Psoas muscle (tissue), 8 donors: ENCODE results near the gene ITGA7. TPM values are rescaled to one million over a fixed set of nuclear protein-coding genes. Genes with fewer than 3 reads are reported as not detected.

ENCODE experiments used
- ATAC-seq, 4 donors: fragments of 200-7000 bp; cut with Tn5 transposase; one replicate each; pipeline ENCODE4 v1.9.1; 2020; ENCODE audit warnings: moderate library complexity in 3 of 4, mild to moderate bottlenecking in 2 of 4
- DNase-seq, 2 donors: peaks; one replicate each; pipeline ENCODE4 v3.0.0-alpha.2; 2020
- H3K27ac ChIP-seq: fragments of 200-600 bp; one replicate; pipeline ENCODE4 v1.8.0; 2022
- H3K27me3 ChIP-seq, 3 donors: fragments of 200-600 bp in 1 of 3; one replicate each; pipeline versions ENCODE4 v1.6.1 to v1.8.0; 2013 to 2022; ENCODE audit warnings: low read length in 2 of 3, mild to moderate bottlenecking in 2 of 3, moderate library complexity in 1 of 3; ENCODE audit not compliant: insufficient read depth in 3 of 3
- H3K36me3 ChIP-seq, 2 donors: fragments of 200-600 bp in 1 of 2; one replicate each; pipeline versions ENCODE4 v1.6.1 to v1.8.0; 2013 to 2022; ENCODE audit warnings: low read depth in 1 of 2, mild to moderate bottlenecking in 1 of 2, moderate library complexity in 1 of 2; ENCODE audit not compliant: insufficient read depth in 1 of 2
- H3K4me1 ChIP-seq: fragments of 200-600 bp; one replicate; pipeline ENCODE4 v1.8.0; 2022
- H3K4me3 ChIP-seq: fragments of 200-600 bp; one replicate; pipeline ENCODE4 v1.8.0; 2022; ENCODE audit warnings: mild to moderate bottlenecking
- H3K9me3 ChIP-seq: fragments of 200-600 bp; one replicate; pipeline ENCODE4 v1.8.0; 2022
- WGBS, 3 donors: extraction: QIAGEN DNeasy Blood & Tissue Kit; methylation state at CpG; one replicate each; pipeline versions ENCODE4 v1.1.6 to v1.1.7; 2013; 5-methylcytosine and 5-hydroxymethylcytosine counted together
- intact Hi-C, 2 donors: fragments of 100-400 bp; cut with DNase I; formaldehyde crosslinking; loops; one replicate each; pipeline versions ENCODE4 v1.11.0 to v1.14.2; 2022
- polyA plus RNA-seq, 3 donors: library from polyadenylated mRNA; stranded (reverse); fragments of 200-250 nt; gene quantifications; one replicate each; pipeline ENCODE4 v1.2.3, GENCODE V29; 2013
- total RNA-seq, 4 donors: library from RNA; stranded (reverse); fragmentation: NEBNext Ultra II Directional in 2 of 4; extraction: Animal tissue kit (Norgen Biotek cat#: 25700) in 2 of 4; gene quantifications; one replicate each; pipeline versions ENCODE4 v1.2.1 to v1.2.4, GENCODE V29; 2021 to 2023
- TF ChIP-seq, protein P1 (sequence below): fragments of 200-600 bp; IDR thresholded peaks from one replicate; pipeline ENCODE4 v1.8.0; 2022; ENCODE audit warnings: antibody characterized with exemption
- donor health status: healthy with polysubstance abuse.
- donor health status: DM: no; HTN: no; CAD: no; lungs with moderate emphysema.
- donor health status: Bipolar disorder and iron deficiency.
- donor health status: healthy.
- donor health status: DM: yes; HTN: yes; CAD: no.
- donor health status: DM: no; HTN: no; CAD: no.
- donor health status: DM: no; HTN: no; CAD: no.
- donor health status: DM: yes; HTN: yes; CAD: no.

Gene ITGA7
- total and polyA plus RNA-seq, 7 donors: 51.8 to 433 (median 297) TPM

DNA sequence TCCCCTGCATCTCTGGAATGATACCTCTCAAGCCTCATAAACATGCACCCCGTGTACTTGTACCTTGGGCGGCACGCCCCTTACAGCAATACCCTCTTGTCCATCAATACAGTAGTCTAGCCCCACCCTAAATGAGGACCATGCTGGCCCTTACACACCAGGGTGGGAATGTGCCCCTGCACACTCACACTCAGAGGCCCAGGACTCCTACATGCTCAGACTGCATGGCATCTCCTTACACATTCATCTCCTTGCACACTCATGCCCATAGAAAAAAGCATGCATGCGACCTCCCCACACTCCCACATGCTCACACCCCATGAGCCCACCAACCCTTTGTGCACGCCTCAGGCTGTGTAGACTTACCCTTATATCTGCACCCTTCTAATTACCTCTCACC, 22.0 kb downstream of the ITGA7 start:
- TF ChIP-seq, protein P1, sequence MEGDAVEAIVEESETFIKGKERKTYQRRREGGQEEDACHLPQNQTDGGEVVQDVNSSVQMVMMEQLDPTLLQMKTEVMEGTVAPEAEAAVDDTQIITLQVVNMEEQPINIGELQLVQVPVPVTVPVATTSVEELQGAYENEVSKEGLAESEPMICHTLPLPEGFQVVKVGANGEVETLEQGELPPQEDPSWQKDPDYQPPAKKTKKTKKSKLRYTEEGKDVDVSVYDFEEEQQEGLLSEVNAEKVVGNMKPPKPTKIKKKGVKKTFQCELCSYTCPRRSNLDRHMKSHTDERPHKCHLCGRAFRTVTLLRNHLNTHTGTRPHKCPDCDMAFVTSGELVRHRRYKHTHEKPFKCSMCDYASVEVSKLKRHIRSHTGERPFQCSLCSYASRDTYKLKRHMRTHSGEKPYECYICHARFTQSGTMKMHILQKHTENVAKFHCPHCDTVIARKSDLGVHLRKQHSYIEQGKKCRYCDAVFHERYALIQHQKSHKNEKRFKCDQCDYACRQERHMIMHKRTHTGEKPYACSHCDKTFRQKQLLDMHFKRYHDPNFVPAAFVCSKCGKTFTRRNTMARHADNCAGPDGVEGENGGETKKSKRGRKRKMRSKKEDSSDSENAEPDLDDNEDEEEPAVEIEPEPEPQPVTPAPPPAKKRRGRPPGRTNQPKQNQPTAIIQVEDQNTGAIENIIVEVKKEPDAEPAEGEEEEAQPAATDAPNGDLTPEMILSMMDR: no peak
- Histone ChIP-seq H3K4me1 (peaks cover 13% of the 10 kb centered on the region), H3K27me3 (no peaks in the 10 kb centered on the region), H3K36me3 (peaks cover 0 to 54% of the 10 kb centered on the region in 2 donors), H3K4me3 (no peak overlapping the region), H3K9me3 (no peaks in the 10 kb centered on the region), H3K27ac (no peak overlapping the region)
- DNase-seq (no peak), ATAC-seq (no peak)
- WGBS, 3 donors: 86 to 88% (median 87%) methylated on average over 5 of the region's 5 CpGs
- intact Hi-C loops: loop anchor here in 1 of 2 donors (2.0 kb wide), 1 partner anchor 15 kb away; no protein-coding TSS in a partner anchor

DNA sequence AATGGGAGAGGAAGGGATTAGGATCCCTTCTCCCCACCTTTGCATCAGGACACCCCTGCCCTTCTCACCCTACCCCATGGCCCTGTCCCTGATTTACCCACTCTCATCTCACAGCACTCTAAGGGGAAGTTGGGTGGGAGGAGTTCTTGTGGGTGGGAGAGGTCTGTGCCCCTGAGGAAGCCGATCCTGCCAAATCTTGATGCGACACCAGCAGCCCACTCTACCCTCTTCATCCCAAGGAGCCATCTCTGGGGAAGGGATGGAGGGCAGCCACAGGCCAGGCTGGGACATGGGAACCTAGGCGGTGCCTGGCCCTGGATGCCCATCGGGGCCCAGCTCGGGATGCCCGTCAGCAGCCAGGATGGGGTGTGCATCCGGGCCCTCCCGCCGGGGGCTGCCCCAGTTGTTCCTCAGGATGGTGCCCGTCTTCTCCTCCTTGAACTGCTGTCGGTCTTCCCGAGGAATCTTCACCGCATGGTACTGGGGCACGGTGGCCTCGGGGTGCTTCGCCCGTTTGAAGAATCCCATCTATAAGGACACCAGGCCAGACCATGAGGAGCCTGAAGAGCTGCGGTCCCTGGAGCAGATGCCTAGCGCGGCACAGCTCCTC, 22.8 kb downstream of the ITGA7 start:
- TF ChIP-seq, protein P1: no peak
- Histone ChIP-seq H3K27ac (peak overlapping the region; percentile 18), H3K9me3 (no peaks in the 10 kb centered on the region), H3K4me3 (no peak overlapping the region), H3K36me3 (peaks cover 0 to 54% of the 10 kb centered on the region in 2 donors), H3K27me3 (no peaks in the 10 kb centered on the region), H3K4me1 (peaks cover 13% of the 10 kb centered on the region)
- ATAC-seq: no peak
- 81 to 87% (median 87%) methylated on average over 20 of the region's 20 CpGs for WGBS, 3 donors
- intact Hi-C loops: loop anchor here (2.0 to 5.0 kb wide), 2 partner anchors 16 to 32 kb away; partner anchors contain the start of gene BLOC1S1 (in 1 of the 2)
- no peak for DNase-seq

DNA sequence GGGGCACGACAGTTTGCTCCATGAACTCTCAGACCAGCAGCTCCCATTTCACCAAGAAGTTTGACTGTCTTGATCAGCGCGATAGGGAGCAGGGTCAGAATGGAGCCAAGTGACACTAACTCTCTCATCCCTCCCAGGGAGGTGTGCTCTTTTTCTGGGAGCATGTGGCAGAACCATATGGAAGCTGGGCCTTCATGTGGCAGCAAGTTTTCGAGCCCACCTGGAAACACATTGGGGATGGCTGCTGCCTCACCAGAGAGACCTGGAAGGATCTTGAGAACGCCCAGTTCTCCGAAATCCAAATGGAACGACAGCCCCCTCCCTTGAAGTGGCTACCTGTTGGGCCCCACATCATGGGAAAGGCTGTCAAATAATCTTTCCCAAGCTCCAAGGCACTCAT, 24.0 kb downstream of the ITGA7 start:
- DNase-seq: no peak
- WGBS, 3 donors: 72 to 85% (median 73%) methylated on average over 7 of the region's 7 CpGs
- H3K4me3 ChIP-seq: peak overlapping the region; percentile 58
- no peak for ATAC-seq
- intact Hi-C loops: loop anchor here (2.0 to 5.0 kb wide), 2 partner anchors 17 to 34 kb away; partner anchors contain the start of gene BLOC1S1 (in 1 of the 2)
- H3K27me3 ChIP-seq: no peaks in the 10 kb centered on the region
- peak overlapping the region; percentile 25 for H3K27ac ChIP-seq
- no peaks in the 10 kb centered on the region for H3K9me3 ChIP-seq
- H3K4me1 ChIP-seq: peaks cover 13% of the 10 kb centered on the region
- TF ChIP-seq, protein P1: no peak
- H3K36me3 ChIP-seq: peaks cover 0 to 44% of the 10 kb centered on the region in 2 donors

DNA sequence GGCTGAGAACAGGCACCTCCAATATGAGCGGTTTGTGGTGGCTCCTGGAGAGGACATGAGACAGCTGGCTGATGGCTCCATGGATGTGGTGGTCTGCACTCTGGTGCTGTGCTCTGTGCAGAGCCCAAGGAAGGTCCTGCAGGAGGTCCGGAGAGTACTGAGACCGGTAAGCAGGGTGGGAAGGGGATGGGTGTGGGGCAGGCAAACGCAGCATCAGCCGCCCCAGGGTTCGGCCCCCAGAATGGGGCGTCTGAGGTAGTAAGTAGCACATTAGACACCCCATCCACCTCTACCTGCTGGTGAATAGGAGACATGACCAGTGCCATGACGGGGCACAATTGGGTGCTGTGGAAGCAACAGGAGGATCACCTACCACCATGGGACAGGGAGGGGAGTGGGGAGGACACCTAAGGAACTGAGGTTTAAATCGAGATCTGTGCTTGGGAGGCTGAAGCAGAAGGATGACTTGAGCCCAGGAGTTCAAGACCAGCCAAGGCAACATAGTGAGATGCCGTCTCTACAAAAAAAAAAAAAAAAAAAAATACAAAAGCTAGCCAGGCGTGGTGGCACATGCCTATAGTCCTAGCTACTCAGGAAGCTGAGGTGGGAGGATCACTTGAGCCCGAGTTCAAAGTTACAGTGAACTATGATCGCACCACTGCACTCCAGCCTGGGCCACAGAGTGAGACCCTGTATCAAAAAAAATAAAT, 25.5 kb downstream of the ITGA7 start:
- TF ChIP-seq, protein P1: no peak
- WGBS, 3 donors: 68 to 85% (median 73%) methylated on average over 13 of the region's 13 CpGs
- H3K4me3 ChIP-seq: peak overlapping the region; percentile 58
- peaks cover 13% of the 10 kb centered on the region for H3K4me1 ChIP-seq
- no peaks in the 10 kb centered on the region for H3K27me3 ChIP-seq
- H3K36me3 ChIP-seq: peaks cover 0 to 30% of the 10 kb centered on the region in 2 donors
- intact Hi-C loops: loop anchor here in 1 of 2 donors (5.0 kb wide), 1 partner anchor 35 kb away; the partner anchor contains the start of gene BLOC1S1
- DNase-seq: no peak
- H3K9me3 ChIP-seq: no peaks in the 10 kb centered on the region
- peak overlapping the region; percentile 67 for H3K27ac ChIP-seq
- peak in 3 of 4 donors; percentile 5 to 17 (median 11) for ATAC-seq
